NT2/D1 (cell line): ENCODE data around the gene MYD88.

Source experiments
- DNase-seq: peaks from one replicate; pipeline ENCODE4 v3.0.0-alpha.2; 2011; ENCODE audit warnings: low read depth, low spot score
- H3K27me3 ChIP-seq: 2 replicates; pipeline ENCODE4 v1.6.0; 2011; ENCODE audit warnings: mild to moderate bottlenecking; ENCODE audit not compliant: insufficient read length, insufficient read depth
- H3K36me3 ChIP-seq: 2 replicates; pipeline ENCODE4 v1.6.1; 2011; ENCODE audit warnings: mild to moderate bottlenecking, low read length, mixed read lengths; ENCODE audit not compliant: insufficient read depth, insufficient read length
- H3K4me1 ChIP-seq: 2 replicates; pipeline ENCODE4 v1.5.1; 2011; ENCODE audit not compliant: insufficient read depth, insufficient read length
- H3K4me3 ChIP-seq: 2 replicates; pipeline ENCODE4 v1.5.1; 2011; ENCODE audit warnings: low read depth; ENCODE audit not compliant: insufficient read length
- H3K9ac ChIP-seq: 2 replicates; pipeline ENCODE4 v1.6.0; 2011; ENCODE audit warnings: low read depth; ENCODE audit not compliant: insufficient read length
- H3K9me3 ChIP-seq: 2 replicates; pipeline ENCODE4 v1.5.1; 2011; ENCODE audit warnings: mild to moderate bottlenecking, low read length; ENCODE audit not compliant: insufficient read depth
- SUZ12 ChIP-seq: IDR thresholded peaks from 2 replicates; pipeline ENCODE4 v1.6.1; 2011; ENCODE audit not compliant: insufficient read length, insufficient read depth; ENCODE audit errors: extremely low read depth
- YY1 ChIP-seq: IDR thresholded peaks from 2 replicates; pipeline ENCODE4 v1.6.1; 2011; ENCODE audit not compliant: insufficient read length, insufficient read depth
- ZNF274 ChIP-seq: IDR thresholded peaks from 2 replicates; pipeline ENCODE4 v1.6.1; 2011; ENCODE audit warnings: mild to moderate bottlenecking, low read depth, low read length

The MYD88 gene

GRCh38 chr3:38098376-38098723 lies 40.1 kb upstream of the MYD88 start:
- no peaks in the 10 kb centered on the region for H3K36me3 ChIP-seq
- no peak for TF ChIP-seq ZNF274
- no peak for TF ChIP-seq YY1
- no peak for TF ChIP-seq SUZ12
- H3K4me1 ChIP-seq: peaks cover 17% of the 10 kb centered on the region
- no peak for DNase-seq
- H3K4me3 ChIP-seq: no peak overlapping the region
- peaks cover 3% of the 10 kb centered on the region for H3K27me3 ChIP-seq
- no peak overlapping the region for H3K9ac ChIP-seq
- no peaks in the 10 kb centered on the region for H3K9me3 ChIP-seq

GRCh38 chr3:38099518-38099917 lies 38.9 kb upstream of the MYD88 start:
- TF ChIP-seq SUZ12 (no peak), YY1 (no peak), ZNF274 (no peak)
- Histone ChIP-seq H3K27me3 (no peaks in the 10 kb centered on the region), H3K36me3 (no peaks in the 10 kb centered on the region), H3K9ac (peak overlapping the region; percentile 34), H3K9me3 (no peaks in the 10 kb centered on the region), H3K4me1 (peaks cover 17% of the 10 kb centered on the region), H3K4me3 (no peak overlapping the region)
- peak; percentile 50 for DNase-seq

- TF ChIP-seq SUZ12 (no peak), YY1 (no peak), ZNF274 (no peak)
- Histone ChIP-seq H3K36me3 (no peaks in the 10 kb centered on the region), H3K9me3 (peaks cover 6% of the 10 kb centered on the region; the same call in 1 of the 2 replicates), H3K9ac (peak overlapping the region; percentile 53), H3K4me3 (no peak overlapping the region), H3K4me1 (peaks cover 17% of the 10 kb centered on the region), H3K27me3 (no peaks in the 10 kb centered on the region)
- no peak for DNase-seq
Measured at GRCh38 chr3:38100498-38100897, 38.0 kb upstream of the MYD88 start.

- peaks cover 12% of the 10 kb centered on the region; the same call in 1 of the 2 replicates for H3K9me3 ChIP-seq
- peaks cover 17% of the 10 kb centered on the region for H3K4me1 ChIP-seq
- H3K36me3 ChIP-seq: no peaks in the 10 kb centered on the region
- H3K4me3 ChIP-seq: no peak overlapping the region
- DNase-seq: no peak
- no peak for TF ChIP-seq YY1
- no peak for TF ChIP-seq ZNF274
- TF ChIP-seq SUZ12: no peak
- no peak overlapping the region for H3K9ac ChIP-seq
- no peaks in the 10 kb centered on the region for H3K27me3 ChIP-seq
Measured at GRCh38 chr3:38101811-38102443, 36.5 kb upstream of the MYD88 start.

- Histone ChIP-seq H3K9ac (no peak overlapping the region), H3K4me3 (no peak overlapping the region), H3K4me1 (peaks cover 17% of the 10 kb centered on the region), H3K27me3 (no peaks in the 10 kb centered on the region), H3K9me3 (peaks cover 12% of the 10 kb centered on the region; the same call in 1 of the 2 replicates), H3K36me3 (no peaks in the 10 kb centered on the region)
- TF ChIP-seq YY1 (no peak), ZNF274 (no peak), SUZ12 (no peak)
- no peak for DNase-seq
Measured at GRCh38 chr3:38102444-38102814, 36.0 kb upstream of the MYD88 start.

DNA sequence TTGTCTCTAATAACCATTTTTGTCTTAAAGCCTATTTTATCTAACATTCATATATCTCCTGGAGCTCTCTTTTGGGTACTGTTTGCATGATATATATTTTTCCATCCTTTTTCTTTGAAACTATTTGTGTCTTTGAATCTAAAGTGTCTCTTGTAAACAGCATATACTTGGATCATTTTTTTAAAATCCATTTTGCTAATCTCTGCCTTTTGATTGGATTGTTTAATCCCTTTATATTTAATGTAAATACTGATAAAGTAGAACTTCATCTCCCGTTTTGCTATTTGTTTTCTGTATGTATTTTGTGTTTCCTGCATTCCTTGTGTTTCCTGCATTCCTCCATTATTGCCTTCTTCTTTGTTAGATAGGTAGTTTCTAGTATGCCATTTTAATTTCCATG lies 32.9 kb upstream of the MYD88 start:
- no peak overlapping the region for H3K9ac ChIP-seq
- H3K9me3 ChIP-seq: peaks cover 12% of the 10 kb centered on the region; the same call in 1 of the 2 replicates
- TF ChIP-seq YY1 (no peak), ZNF274 (no peak), SUZ12 (no peak)
- no peaks in the 10 kb centered on the region for H3K27me3 ChIP-seq
- DNase-seq: no peak
- H3K4me3 ChIP-seq: no peak overlapping the region
- peaks cover 6% of the 10 kb centered on the region for H3K4me1 ChIP-seq
- no peaks in the 10 kb centered on the region for H3K36me3 ChIP-seq

- no peak for TF ChIP-seq ZNF274
- TF ChIP-seq SUZ12: no peak
- no peak for TF ChIP-seq YY1
- DNase-seq: no peak
- Histone ChIP-seq H3K36me3 (no peaks in the 10 kb centered on the region), H3K4me3 (no peak overlapping the region), H3K9ac (no peak overlapping the region), H3K4me1 (peaks cover under 1% of the 10 kb centered on the region), H3K27me3 (no peaks in the 10 kb centered on the region), H3K9me3 (peaks cover 12% of the 10 kb centered on the region; the same call in 1 of the 2 replicates)
Measured at GRCh38 chr3:38107911-38108648, 30.4 kb upstream of the MYD88 start.
